HG02588 (cell line): ENCODE measurements around the gene TBX19.

Source experiments
- ATAC-seq: cut with Tn5 transposase; IDR thresholded peaks from one replicate; pipeline ENCODE4 v1.9.1; 2021; ENCODE audit warnings: mild to moderate bottlenecking, moderate library complexity; ENCODE audit not compliant: unreplicated experiment

TBX19 gene

GRCh38 chr1:168280296-168280927 lies at the start of gene TBX19:
TSS of gene TBX19 (plus strand) at chr1:168280877. CDS start at chr1:168281091, 214 bp downstream.
- ATAC-seq = no peak

- ATAC-seq = peak; percentile 75
Measured at GRCh38 chr1:168234846-168235547, 45.7 kb upstream of the TBX19 start.

- peak; percentile 11 for ATAC-seq
Measured at GRCh38 chr1:168235548-168235885, 45.2 kb upstream of the TBX19 start.

GRCh38 chr1:168235937-168236336 lies 44.7 kb upstream of the TBX19 start:
- ATAC-seq = no peak

- no peak for ATAC-seq
Measured at GRCh38 chr1:168236836-168237611, 43.7 kb upstream of the TBX19 start.

- no peak for ATAC-seq
Measured at GRCh38 chr1:168243198-168243597, 37.5 kb upstream of the TBX19 start.

GRCh38 chr1:168243636-168244212 lies 37.0 kb upstream of the TBX19 start:
- ATAC-seq = no peak

- ATAC-seq = no peak
Measured at GRCh38 chr1:168245042-168245441, 35.6 kb upstream of the TBX19 start.

- no peak for ATAC-seq
Measured at GRCh38 chr1:168246506-168246905, 34.2 kb upstream of the TBX19 start.

GRCh38 chr1:168252204-168252733 lies 28.4 kb upstream of the TBX19 start:
- ATAC-seq = no peak

- ATAC-seq = no peak
Measured at GRCh38 chr1:168256164-168256563, 24.5 kb upstream of the TBX19 start.

GRCh38 chr1:168257397-168257796 lies 23.3 kb upstream of the TBX19 start:
- no peak for ATAC-seq

- no peak for ATAC-seq
Measured at GRCh38 chr1:168259567-168259966, 21.1 kb upstream of the TBX19 start.

- ATAC-seq = no peak
Measured at GRCh38 chr1:168260393-168260792, 20.3 kb upstream of the TBX19 start.

- no peak for ATAC-seq
Measured at GRCh38 chr1:168261390-168261789, 19.3 kb upstream of the TBX19 start.

GRCh38 chr1:168263130-168263529 lies 17.5 kb upstream of the TBX19 start:
- no peak for ATAC-seq

GRCh38 chr1:168264296-168264695 lies 16.4 kb upstream of the TBX19 start:
- no peak for ATAC-seq

- no peak for ATAC-seq
Measured at GRCh38 chr1:168265596-168265995, 15.1 kb upstream of the TBX19 start.

GRCh38 chr1:168266644-168267186 lies 14.0 kb upstream of the TBX19 start:
- no peak for ATAC-seq

- ATAC-seq = no peak
Measured at GRCh38 chr1:168271636-168272035, 9.0 kb upstream of the TBX19 start.

- no peak for ATAC-seq
Measured at GRCh38 chr1:168273575-168273974, 7.1 kb upstream of the TBX19 start.
